HEK293T (cell line): ENCODE results near the gene GSTM3.

Experiments
- BHLHE40 ChIP-seq: fragments of 450-650 bp; IDR thresholded peaks from 2 replicates; pipeline ENCODE4 v1.6.1; 2016; ENCODE audit warnings: mild to moderate bottlenecking, moderate library complexity, borderline replicate concordance
- CTBP1 ChIP-seq: fragments of 450-650 bp; IDR thresholded peaks from 2 replicates; pipeline ENCODE4 v1.6.1; 2016; ENCODE audit warnings: borderline replicate concordance
- ELF4 ChIP-seq: fragments of 450-650 bp; IDR thresholded peaks from 2 replicates; pipeline ENCODE4 v1.6.1; 2017; ENCODE audit warnings: antibody characterized with exemption
- FOXK2 ChIP-seq: fragments of 450-650 bp; IDR thresholded peaks from 2 replicates; pipeline ENCODE4 v1.6.1; 2016; ENCODE audit warnings: mild to moderate bottlenecking
- FOXM1 ChIP-seq: fragments of 450-650 bp; IDR thresholded peaks from 2 replicates; pipeline ENCODE4 v1.6.1; 2017; ENCODE audit warnings: mild to moderate bottlenecking, borderline replicate concordance
- NFRKB ChIP-seq: fragments of 450-650 bp; IDR thresholded peaks from 2 replicates; pipeline ENCODE4 v1.6.1; 2016; ENCODE audit warnings: mild to moderate bottlenecking, moderate library complexity
- SP1 ChIP-seq: fragments of 450-650 bp; IDR thresholded peaks from 2 replicates; pipeline ENCODE4 v1.6.1; 2017
- ZNF384 ChIP-seq: fragments of 450-650 bp; IDR thresholded peaks from 2 replicates; pipeline ENCODE4 v1.6.1; 2016

DNA sequence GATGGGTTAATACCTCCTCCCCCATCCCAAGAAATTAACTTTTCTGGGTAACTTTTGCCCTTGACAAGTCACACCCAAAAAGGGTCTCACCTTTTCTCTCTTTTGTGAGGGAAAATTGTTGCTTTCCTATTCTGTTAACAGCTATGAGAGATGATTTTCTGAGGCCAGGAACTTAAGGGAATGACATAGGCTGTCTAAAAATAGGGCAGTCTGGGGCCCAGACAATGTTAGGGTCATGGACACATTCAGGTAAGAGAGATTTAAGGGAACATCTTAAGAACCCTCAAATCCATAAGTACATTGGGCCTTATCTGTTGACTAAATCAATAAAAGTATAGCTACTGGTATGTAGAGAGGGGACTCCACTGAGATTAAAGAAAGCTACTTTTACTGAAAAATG lies 8.4 kb upstream of the GSTM3 start:
- TF ChIP-seq ELF4 (no peak), ZNF384 (no peak), NFRKB (no peak), SP1 (no peak), BHLHE40 (no peak), FOXK2 (no peak), FOXM1 (no peak), CTBP1 (no peak)
